HepG2 (cell line): Measurements from ENCODE around the gene RTRAF. TPM values are rescaled to one million over a fixed set of nuclear protein-coding genes. Genes with fewer than 3 reads are reported as not detected.

ENCODE experiments used
- ATF2 ChIP-seq: sonication (generic); formaldehyde crosslinking; IDR thresholded peaks from 2 replicates; pipeline ENCODE4 v1.4.0; 2020; ENCODE audit warnings: missing genetic modification reagents
- DMAP1 ChIP-seq: IDR thresholded peaks from 2 replicates; pipeline ENCODE4 v1.6.1; 2016
- ETV5 ChIP-seq: IDR thresholded peaks from 2 replicates; pipeline ENCODE4 v1.6.1; 2018; ENCODE audit warnings: missing biosample characterization, missing genetic modification reagents, inconsistent platforms, borderline replicate concordance
- GLI4 ChIP-seq: sonication (generic); formaldehyde crosslinking; IDR thresholded peaks from 2 replicates; pipeline ENCODE4 v1.5.1; 2020; ENCODE audit warnings: missing genetic modification reagents, mild to moderate bottlenecking, moderate library complexity, borderline replicate concordance
- GPN1 ChIP-seq: sonication (generic); formaldehyde crosslinking; IDR thresholded peaks from 2 replicates; pipeline ENCODE4 v1.5.1; 2020; ENCODE audit warnings: missing genetic modification reagents, borderline replicate concordance
- KDM4B ChIP-seq: sonication (generic); formaldehyde crosslinking; IDR thresholded peaks from 2 replicates; pipeline ENCODE4 v1.4.0; 2020; ENCODE audit warnings: missing genetic modification reagents
- KDM5A ChIP-seq: fragments of 200-600 bp; sonication (generic); IDR thresholded peaks from 2 replicates; pipeline ENCODE4 v1.7.0; 2018; ENCODE audit warnings: antibody characterized with exemption, mild to moderate bottlenecking, low read length, borderline replicate concordance
- MAX ChIP-seq: IDR thresholded peaks from 2 replicates; pipeline ENCODE4 v1.6.1; 2012; ENCODE audit warnings: inconsistent platforms
- MEF2D ChIP-seq: sonication (generic); formaldehyde crosslinking; IDR thresholded peaks from 2 replicates; pipeline ENCODE4 v1.5.1; 2020; ENCODE audit warnings: mild to moderate bottlenecking, missing genetic modification reagents
- NFYC ChIP-seq: IDR thresholded peaks from 2 replicates; pipeline ENCODE4 v1.6.1; 2016; ENCODE audit warnings: missing genetic modification reagents, missing compliant biosample characterization
- POGZ ChIP-seq: sonication (generic); formaldehyde crosslinking; IDR thresholded peaks from 2 replicates; pipeline ENCODE4 v1.4.0; 2020; ENCODE audit warnings: mild to moderate bottlenecking, missing genetic modification reagents
- SOX13 ChIP-seq, 3 experiments: fragments of 450-650 bp in 1 of 3; sonication (generic) in 1 of 3; formaldehyde crosslinking in 1 of 3; IDR thresholded peaks in 2 of 3; conservative IDR thresholded peaks in 1 of 3; 2 replicates each; pipeline versions ENCODE4 v1.5.0 to v1.6.1; 2016 to 2020; ENCODE audit warnings: antibody characterized with exemption in 1 of 3, mild to moderate bottlenecking in 1 of 3, missing compliant biosample characterization in 1 of 3, missing genetic modification reagents in 1 of 3, moderate library complexity in 1 of 3
- SRSF1 ChIP-seq: fragments of 200-400 bp; formaldehyde crosslinking; optimal IDR thresholded peaks from 2 replicates; pipeline ENCODE3; 2017; ENCODE audit warnings: mild to moderate bottlenecking, low read depth, low read length, moderate library complexity
- ZBTB2 ChIP-seq: sonication (generic); formaldehyde crosslinking; IDR thresholded peaks from 2 replicates; pipeline ENCODE4 v1.8.0; 2022; ENCODE audit warnings: low read depth, missing genetic modification reagents
- ZNF160 ChIP-seq: sonication (generic); formaldehyde crosslinking; IDR thresholded peaks from 2 replicates; pipeline ENCODE4 v1.8.0; 2022; ENCODE audit warnings: mild to moderate bottlenecking, inconsistent platforms, missing genetic modification reagents
- ZNF18 ChIP-seq: sonication (generic); formaldehyde crosslinking; IDR thresholded peaks from 2 replicates; pipeline ENCODE4 v1.8.0; 2022; ENCODE audit warnings: mild to moderate bottlenecking, missing genetic modification reagents; ENCODE audit not compliant: insufficient replicate concordance
- ZNF331 ChIP-seq: sonication (generic); formaldehyde crosslinking; IDR thresholded peaks from 2 replicates; pipeline ENCODE4 v1.4.0; 2020; ENCODE audit warnings: missing genetic modification reagents
- ZNF644 ChIP-seq: IDR thresholded peaks from 2 replicates; pipeline ENCODE4 v1.6.1; 2016; ENCODE audit warnings: low read depth
- ZNF749 ChIP-seq: sonication (generic); formaldehyde crosslinking; IDR thresholded peaks from 2 replicates; pipeline ENCODE4 v1.8.0; 2022; ENCODE audit warnings: mild to moderate bottlenecking, missing genetic modification reagents, moderate library complexity, borderline replicate concordance
- ZNF775 ChIP-seq: sonication (generic); formaldehyde crosslinking; IDR thresholded peaks from 2 replicates; pipeline ENCODE4 v1.4.0; 2020; ENCODE audit warnings: missing genetic modification reagents, mild to moderate bottlenecking, moderate library complexity, borderline replicate concordance
- ZNF776 ChIP-seq: sonication (generic); formaldehyde crosslinking; IDR thresholded peaks from 2 replicates; pipeline ENCODE4 v1.4.0; 2020; ENCODE audit warnings: mild to moderate bottlenecking, missing genetic modification reagents
- ZNF816 ChIP-seq: sonication (generic); formaldehyde crosslinking; IDR thresholded peaks from 2 replicates; pipeline ENCODE4 v1.8.0; 2022; ENCODE audit warnings: missing genetic modification reagents, mild to moderate bottlenecking, borderline replicate concordance
- ZSCAN12 ChIP-seq: sonication (generic); formaldehyde crosslinking; IDR thresholded peaks from 2 replicates; pipeline ENCODE4 v1.9.0; 2021; ENCODE audit warnings: mild to moderate bottlenecking, missing genetic modification reagents
- polyA plus RNA-seq, 8 experiments: library from polyadenylated mRNA; depleted of rRNA in 3 of 8; stranded (reverse) in 7 of 8; unstranded in 1 of 8; fragments of >200 nt; fragmentation: Illumina TruSeq in 4 of 8; extraction: Trizol in 4 of 8; gene quantifications; 2 replicates each; pipeline versions ENCODE4 v1.2.1 to v1.2.3, GENCODE V29; 2011 to 2016; ENCODE audit warnings: low read depth in 4 of 8, missing spikeins in 1 of 8, mixed read lengths in 1 of 8; ENCODE audit not compliant: insufficient read depth in 1 of 8
- total RNA-seq, 5 experiments: library from RNA; depleted of rRNA; stranded (reverse); fragments of >200 nt; fragmentation: Illumina TruSeq; extraction: Trizol; gene quantifications; 2 replicates each; pipeline ENCODE4 v1.2.3, GENCODE V29; 2016; ENCODE audit warnings: low read depth in 1 of 5

Gene RTRAF
- total and polyA plus RNA-seq, 2 of the 13 experiments (the other 11 are each of a cell fraction or from before 2014, with no cell fraction given), result 137 to 258 TPM

GRCh38 chr14:51989293-51990234 is at the start of gene RTRAF (continued):
- TF ChIP-seq ZNF18 (CRISPR knock-in tag) (peak; percentile 59), KDM5A (peak; percentile 68; the same call in 1 of the 2 replicates), ZBTB2 (peak; percentile 50; the same call in 1 of the 2 replicates), ZSCAN12 (CRISPR knock-in tag) (no peak; the same call in 1 of the 2 replicates), NFYC (CRISPR knock-in tag) (peak; percentile 97), SOX13 (IDR thresholded peaks at IDR 0.05) (no peak), SOX13 (CRISPR knock-in tag; conservative IDR thresholded peaks at IDR 0.05 in 1 of 2, IDR thresholded peaks at IDR 0.05 in 1 of 2) (0 out of 4 replicates have a peak, but pooled peaks of 1 of the 2 experiments have one; percentile 42), ZNF775 (CRISPR knock-in tag) (no peak), GPN1 (no peak), MEF2D (CRISPR knock-in tag) (no peak), ZNF644 (CRISPR knock-in tag) (no peak), DMAP1 (CRISPR knock-in tag) (peak; percentile 80; the same call in 1 of the 2 replicates), ZNF331 (CRISPR knock-in tag) (peak; percentile 10; the same call in 1 of the 2 replicates), ZNF749 (0 out of 2 replicates have a peak, but pooled peaks have one; percentile 10), POGZ (peak; percentile 88), SRSF1 (no peak), KDM4B (CRISPR knock-in tag) (no peak), ZNF816 (CRISPR knock-in tag) (0 out of 2 replicates have a peak, but pooled peaks have one; percentile 21), ETV5 (CRISPR knock-in tag) (0 out of 2 replicates have a peak, but pooled peaks have one; percentile 8), ZNF776 (no peak), ZNF160 (no peak), MAX (peak; percentile 78), GLI4 (CRISPR knock-in tag) (no peak; the same call in 1 of the 2 replicates), ATF2 (no peak)
